HepG2 (cell line): ENCODE data around the gene GFRAL. TPM values are rescaled to one million over a fixed set of nuclear protein-coding genes. Genes with fewer than 3 reads are reported as not detected.

Experiments used
- ATAC-seq: fragments of 200-7000 bp; cut with Tn5 transposase; 3 replicates; pipeline ENCODE4 v1.9.1; 2020; ENCODE audit warnings: mild to moderate bottlenecking, moderate library complexity
- BruUV-seq: library from RNA; stranded (reverse); fragments of 400-500 nt; replicated peaks from 2 replicates; lab custom pipeline; 2021; lab: Mats Ljungman, UMichigan
- CTCF ChIA-PET: fragments of 300-600 bp; formaldehyde crosslinking; extraction: SDS; loops from one replicate; lab custom pipeline; 2021; ENCODE audit warnings: low total read pairs, inconsistent platforms, low intra/inter-chr PET ratio; lab: Yijun Ruan, JAX
- POLR2A ChIA-PET: fragments of 350-600 bp; sonication (Branson Sonifier 250); formaldehyde crosslinking; loops from one replicate; lab custom pipeline; 2020; ENCODE audit warnings: antibody characterized with exemption, inconsistent platforms; lab: Yijun Ruan, JAX
- DNase-seq: peaks from one replicate; pipeline ENCODE4 v3.0.0-alpha.2; 2015; ENCODE audit warnings: low spot score
- FAIRE-seq: peaks from 3 replicates; lab custom pipeline; 2011; peaks lifted over from hg19 to GRCh38; lab: Jason Lieb, UNC
- H2AFZ ChIP-seq: one replicate; pipeline ENCODE4 v1.6.1; 2011; ENCODE audit warnings: low read length, inconsistent platforms
- H3K27ac ChIP-seq: fragments of 300-600 bp; 3 replicates; pipeline ENCODE4 v1.8.0; 2011; ENCODE audit warnings: mixed run types, mild to moderate bottlenecking, mixed read lengths, low read length, inconsistent platforms; ENCODE audit not compliant: insufficient read depth; ENCODE audit errors: extremely low read length
- H3K27me3 ChIP-seq, 2 experiments: fragments of 200-600 bp in 1 of 2; 2 replicates in 1 of 2; 3 replicates in 1 of 2; pipeline versions ENCODE4 v1.6.0 to v1.8.0; 2011; ENCODE audit warnings: low read length in 2 of 2, mild to moderate bottlenecking in 2 of 2, moderate library complexity in 2 of 2, inconsistent platforms in 1 of 2; ENCODE audit not compliant: insufficient read depth in 2 of 2, control insufficient read depth in 1 of 2
- H3K36me3 ChIP-seq, 2 experiments: fragments of 200-600 bp in 1 of 2; replicated peaks in 1 of 2; 2 replicates in 1 of 2; 3 replicates in 1 of 2; pipeline versions ENCODE4 v1.5.1 to v1.8.0; 2011; ENCODE audit warnings: low read length in 2 of 2, inconsistent platforms in 1 of 2; ENCODE audit not compliant: insufficient read depth in 2 of 2, control insufficient read depth in 1 of 2
- H3K4me1 ChIP-seq: 2 replicates; pipeline ENCODE4 v1.5.1; 2012; ENCODE audit warnings: low read length, inconsistent platforms; ENCODE audit not compliant: insufficient read depth
- H3K4me2 ChIP-seq: 2 replicates; pipeline ENCODE4 v1.6.0; 2011; ENCODE audit warnings: low read depth, low read length, inconsistent platforms
- H3K4me3 ChIP-seq, 3 experiments: fragments of 200-600 bp in 1 of 3; sonication (generic), shearing (Covaris generic) in 1 of 3; replicated peaks in 1 of 3; 2 replicates each; pipeline ENCODE4 v1.5.1; 2011 to 2016; ENCODE audit warnings: low read length in 3 of 3, inconsistent platforms in 2 of 3, low read depth in 2 of 3, mild to moderate bottlenecking in 2 of 3, control low read depth in 1 of 3, mixed read lengths in 1 of 3; ENCODE audit not compliant: insufficient read depth in 1 of 3
- H3K79me2 ChIP-seq: one replicate; pipeline ENCODE4 v1.6.1; 2011; ENCODE audit warnings: low read length, inconsistent platforms; ENCODE audit not compliant: insufficient read depth
- H3K9ac ChIP-seq: 2 replicates; pipeline ENCODE4 v1.6.0; 2011; ENCODE audit warnings: mild to moderate bottlenecking, low read depth, low read length, inconsistent platforms; ENCODE audit not compliant: insufficient read depth
- H3K9me3 ChIP-seq: 2 replicates; pipeline ENCODE4 v1.5.1; 2012; ENCODE audit warnings: mild to moderate bottlenecking, low read length
- H4K20me1 ChIP-seq: 2 replicates; pipeline ENCODE4 v1.6.0; 2011; ENCODE audit warnings: inconsistent platforms, mild to moderate bottlenecking, low read length, moderate library complexity; ENCODE audit not compliant: insufficient read depth
- CTCF ChIP-seq: sonication (generic); formaldehyde crosslinking; IDR thresholded peaks from 2 replicates; pipeline ENCODE4 v1.5.0; 2020; ENCODE audit warnings: mild to moderate bottlenecking, missing genetic modification reagents, moderate library complexity
- KLF9 ChIP-seq: IDR thresholded peaks from 2 replicates; pipeline ENCODE4 v1.6.1; 2016; ENCODE audit warnings: low read depth
- RAD21 ChIP-seq: fragments of 450-650 bp; formaldehyde crosslinking; IDR thresholded peaks from 2 replicates; pipeline ENCODE4 v1.5.0; 2020; ENCODE audit warnings: mild to moderate bottlenecking
- SMC3 ChIP-seq: IDR thresholded peaks from 2 replicates; pipeline ENCODE4 v1.6.1; 2011; ENCODE audit warnings: low read length, improper control_type of control experiment
- STAG1 ChIP-seq: sonication (generic); formaldehyde crosslinking; IDR thresholded peaks from 2 replicates; pipeline ENCODE4 v1.4.0; 2020; ENCODE audit warnings: missing genetic modification reagents
- ZNF775 ChIP-seq: sonication (generic); formaldehyde crosslinking; IDR thresholded peaks from 2 replicates; pipeline ENCODE4 v1.4.0; 2020; ENCODE audit warnings: missing genetic modification reagents, mild to moderate bottlenecking, moderate library complexity, borderline replicate concordance
- WGBS: methylation state at CpG from one replicate; pipeline ENCODE4 v1.1.6; 2017; ENCODE audit warnings: low lambda C conversion rate; 5-methylcytosine and 5-hydroxymethylcytosine counted together
- in situ Hi-C: cut with HindIII; loops from 2 replicates; pipeline ENCODE4 v1.10.0; 2017; ENCODE audit warnings: low pct_unique_long_range_greater_than_20kb; ENCODE audit not compliant: extremely low pct_ligation_motif_present
- intact Hi-C: fragments of 100-400 bp; cut with micrococcal nuclease; formaldehyde crosslinking; loops from one replicate; pipeline ENCODE4 v1.10.0; 2022; ENCODE audit not compliant: unreplicated experiment
- polyA plus RNA-seq, 8 experiments: library from polyadenylated mRNA; depleted of rRNA in 3 of 8; stranded (reverse) in 7 of 8; unstranded in 1 of 8; fragments of >200 nt; fragmentation: Illumina TruSeq in 4 of 8; extraction: Trizol in 4 of 8; gene quantifications; 2 replicates each; pipeline versions ENCODE4 v1.2.1 to v1.2.3, GENCODE V29; 2011 to 2016; ENCODE audit warnings: low read depth in 4 of 8, missing spikeins in 1 of 8, mixed read lengths in 1 of 8; ENCODE audit not compliant: insufficient read depth in 1 of 8
- total RNA-seq, 5 experiments: library from RNA; depleted of rRNA; stranded (reverse); fragments of >200 nt; fragmentation: Illumina TruSeq; extraction: Trizol; gene quantifications; 2 replicates each; pipeline ENCODE4 v1.2.3, GENCODE V29; 2016; ENCODE audit warnings: low read depth in 1 of 5
- TF ChIP-seq, protein P1 (sequence below): IDR thresholded peaks from 2 replicates; pipeline ENCODE4 v1.6.1; 2016

The GFRAL gene
- total and polyA plus RNA-seq, 2 of the 13 experiments (the other 11 are each of a cell fraction or from before 2014, with no cell fraction given) = not detected

DNA sequence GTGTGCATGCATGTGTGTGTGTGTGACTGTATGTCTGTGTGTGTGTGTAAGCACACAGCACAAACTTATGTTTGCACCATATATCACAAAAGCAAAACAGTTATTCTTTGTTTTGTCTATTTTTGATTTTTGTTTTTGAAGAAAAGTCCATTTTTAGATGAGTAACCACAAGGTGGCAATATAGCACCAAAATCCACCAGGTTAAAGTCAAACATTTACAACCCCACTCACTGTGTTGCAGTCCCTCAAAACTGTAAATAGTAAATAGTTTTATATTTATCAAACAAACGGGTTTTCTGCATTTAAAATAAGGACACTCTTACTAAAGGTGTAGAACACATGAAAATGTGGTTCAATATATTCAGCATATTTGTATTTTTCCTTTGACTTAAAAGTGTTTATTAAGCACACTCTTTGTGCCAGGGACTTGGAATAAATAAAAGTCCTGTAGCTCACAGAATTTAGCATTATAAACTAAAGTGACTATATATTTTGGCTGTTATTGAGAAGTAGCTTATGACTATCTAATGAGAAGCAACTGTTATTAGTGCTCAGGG, 118.5 kb downstream of the GFRAL start:
- DNase-seq (peak; percentile 12), FAIRE-seq (peak; percentile 83), ATAC-seq (peak; percentile 59)
- ChIA-PET POLR2A (no interaction called here), CTCF (interaction anchor here (1.4 to 1.6 kb wide), 2 partner anchors 440 to 847 kb away, joined by 6 to 7 read pairs; no protein-coding TSS in a partner anchor)
- in situ Hi-C loops (loop anchor here (10.0 to 25.0 kb wide), 2 partner anchors 517 to 849 kb away; no protein-coding TSS in a partner anchor), intact Hi-C loops (loop anchor here (1.0 to 10.0 kb wide), 4 partner anchors 441 to 1149 kb away; no protein-coding TSS in a partner anchor)
- Histone ChIP-seq H3K4me3 (no peak overlapping the region), H3K27ac (no peak overlapping the region), H3K4me2 (no peak overlapping the region), H3K9ac (no peak overlapping the region), H2AFZ (no peak overlapping the region), H3K27me3 (no peaks in the 10 kb centered on the region), H3K4me1 (no peaks in the 10 kb centered on the region), H3K9me3 (no peaks in the 10 kb centered on the region), H3K79me2 (no peaks in the 10 kb centered on the region), H4K20me1 (no peaks in the 10 kb centered on the region), H3K36me3 (no peaks in the 10 kb centered on the region)
- BruUV-seq = no TSS peak
- TF ChIP-seq ZNF775 (no peak), SMC3 (peak; percentile 53), STAG1 (CRISPR knock-in tag) (peak; percentile 76), RAD21 (CRISPR knock-in tag) (0 out of 2 replicates have a peak, but pooled peaks have one; percentile 53), KLF9 (CRISPR knock-in tag) (no peak), CTCF (CRISPR knock-in tag) (peak; percentile 64)
- TF ChIP-seq, protein P1, sequence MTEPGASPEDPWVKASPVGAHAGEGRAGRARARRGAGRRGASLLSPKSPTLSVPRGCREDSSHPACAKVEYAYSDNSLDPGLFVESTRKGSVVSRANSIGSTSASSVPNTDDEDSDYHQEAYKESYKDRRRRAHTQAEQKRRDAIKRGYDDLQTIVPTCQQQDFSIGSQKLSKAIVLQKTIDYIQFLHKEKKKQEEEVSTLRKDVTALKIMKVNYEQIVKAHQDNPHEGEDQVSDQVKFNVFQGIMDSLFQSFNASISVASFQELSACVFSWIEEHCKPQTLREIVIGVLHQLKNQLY (CRISPR knock-in tag) = no peak
- WGBS = 0% methylated on average over 1 of the region's 1 CpG
